ENCODE measurements around the gene SOWAHC.
"Not testable (repeated sequence)": the region's sequence is repeated elsewhere in the genome, so short reads cannot be mapped to it uniquely, and the experiment has no call there.

The SOWAHC gene

DNA sequence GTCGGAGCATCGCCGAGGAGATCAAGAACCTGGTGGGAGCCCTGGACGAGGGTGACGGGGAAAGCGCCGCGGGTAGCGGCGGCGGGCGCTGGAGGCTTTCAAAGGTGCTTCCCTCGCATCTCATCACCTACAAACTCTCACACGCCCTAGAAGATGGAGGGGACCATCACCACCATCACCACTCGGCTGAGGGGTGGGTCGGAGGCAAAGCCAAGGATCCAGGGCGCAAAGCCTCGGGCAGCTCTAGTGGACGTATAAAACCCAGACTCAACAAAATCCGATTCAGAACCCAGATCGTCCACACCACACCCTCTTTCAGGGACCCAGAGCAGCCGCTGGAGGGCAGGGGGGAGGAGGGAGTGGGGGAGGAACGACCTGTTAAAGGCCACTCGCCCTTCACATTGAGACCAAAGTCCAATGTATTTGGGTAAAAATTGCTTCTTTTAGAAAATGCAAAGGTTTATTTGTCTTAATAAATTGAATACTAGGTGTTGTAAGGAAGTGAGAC is 1.5 kb downstream of the SOWAHC start:
- no peak for DNase-seq (ENCODE audit: low read depth)

DNA sequence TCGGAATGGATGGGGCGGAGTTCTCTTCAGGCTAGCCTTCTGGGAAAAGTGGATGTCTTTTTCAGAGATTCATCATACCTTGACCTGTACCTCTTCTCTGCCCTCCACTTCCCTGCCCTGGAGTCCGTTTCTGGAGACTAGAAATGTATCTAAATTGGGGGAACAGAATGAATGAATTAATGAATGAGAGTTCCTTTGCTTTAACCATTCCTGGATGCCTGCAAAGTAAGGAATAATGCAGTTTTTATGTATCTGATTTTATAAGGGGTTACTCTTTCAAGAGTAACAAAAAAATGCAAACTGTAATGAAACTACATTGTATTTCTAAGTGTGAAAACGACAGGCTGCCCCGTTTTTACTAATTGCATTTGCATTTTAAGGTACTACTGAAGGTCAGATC is 2.0 kb downstream of the SOWAHC start:
- DNase-seq (ENCODE audit: low read depth): no peak

GRCh38 chr2:109619032-109619615 is 5.0 kb downstream of the SOWAHC start:
- no peak for DNase-seq (ENCODE audit: low read depth)

GRCh38 chr2:109623297-109623696 is 9.1 kb downstream of the SOWAHC start:
- no peak for DNase-seq (ENCODE audit: low read depth)

GRCh38 chr2:109623923-109624322 is 9.8 kb downstream of the SOWAHC start:
- DNase-seq (ENCODE audit: low read depth): no peak

DNA sequence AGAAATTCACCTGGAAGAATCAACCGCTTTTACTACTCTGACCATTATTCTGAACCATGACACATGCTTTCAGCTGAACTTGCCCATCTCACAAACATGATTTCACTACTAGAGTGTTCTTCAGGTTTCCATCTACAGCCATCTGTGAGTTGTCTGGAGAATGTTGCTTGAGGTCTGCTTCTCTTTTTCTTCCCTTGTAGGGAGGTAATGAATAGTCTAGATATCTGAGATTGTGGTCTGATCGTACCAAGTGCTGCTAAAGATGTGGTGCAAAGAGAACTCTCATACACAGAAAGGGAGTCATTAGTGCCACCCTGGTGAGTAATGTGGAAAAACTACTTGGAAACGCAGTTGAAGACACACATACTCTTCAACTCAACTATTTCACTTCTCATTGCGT is 10.2 kb downstream of the SOWAHC start:
- no peak for DNase-seq (ENCODE audit: low read depth)

DNA sequence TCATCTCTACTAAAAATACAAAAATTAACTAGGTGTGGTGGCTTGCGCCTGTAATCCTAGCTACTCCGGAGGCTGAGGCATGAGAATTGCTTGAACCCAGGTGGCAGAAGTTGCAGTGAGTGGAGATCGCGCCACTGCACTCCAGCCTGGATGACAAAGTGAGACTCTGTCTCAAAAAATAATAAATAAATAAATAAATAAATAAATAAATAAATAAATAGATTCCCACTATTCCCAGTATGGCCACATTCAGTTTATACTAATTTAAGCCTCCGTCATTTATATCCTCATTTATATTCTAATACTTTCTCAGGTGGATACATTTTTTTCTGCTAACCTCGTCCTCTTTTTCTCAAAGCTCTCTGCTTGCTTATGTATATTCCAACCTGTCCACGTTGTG is 14.2 kb downstream of the SOWAHC start:
- not testable (repeated sequence) for DNase-seq (ENCODE audit: low read depth)

DNA sequence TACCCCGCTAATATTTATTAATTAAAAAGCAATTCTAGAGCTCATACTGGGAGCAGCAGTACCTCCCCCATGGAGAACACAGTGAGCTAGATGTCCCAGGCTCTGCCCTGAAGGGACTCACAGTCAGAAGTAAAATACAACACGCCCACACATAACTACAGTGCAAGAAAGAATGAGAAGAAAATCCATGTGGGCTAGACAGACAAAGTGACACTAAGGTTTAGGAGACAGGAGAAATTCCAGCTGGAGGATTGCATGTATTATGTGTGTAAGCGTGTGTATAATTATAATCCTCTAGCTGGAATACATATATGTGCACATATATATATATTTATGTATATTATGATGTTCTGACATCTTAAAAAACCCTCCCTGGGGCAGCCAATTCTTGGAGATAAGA is 15.7 kb downstream of the SOWAHC start:
- DNase-seq (ENCODE audit: low read depth): no peak

GRCh38 chr2:109630441-109631430 is 16.6 kb downstream of the SOWAHC start:
- DNase-seq (ENCODE audit: low read depth): no peak

DNA sequence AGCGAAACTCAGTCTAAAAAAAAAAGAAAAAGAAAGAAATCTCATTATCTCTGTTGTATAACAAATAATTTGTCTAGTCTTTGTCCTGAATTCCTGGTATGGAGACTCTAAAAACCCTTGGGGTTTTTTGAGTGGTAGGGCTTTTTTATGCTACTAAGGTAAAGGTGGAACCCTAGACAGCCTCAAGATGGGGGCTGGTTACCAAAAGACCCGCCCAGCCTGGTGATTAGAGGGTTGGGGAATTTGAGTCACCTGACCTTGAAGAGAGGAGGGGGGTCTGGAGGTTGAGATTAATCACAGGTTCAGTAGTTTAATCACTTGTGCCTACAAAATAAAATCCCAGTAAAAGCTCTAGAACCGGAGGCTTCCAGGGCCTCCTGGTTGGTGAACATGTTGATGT is 17.6 kb downstream of the SOWAHC start:
- no peak for DNase-seq (ENCODE audit: low read depth)

DNA sequence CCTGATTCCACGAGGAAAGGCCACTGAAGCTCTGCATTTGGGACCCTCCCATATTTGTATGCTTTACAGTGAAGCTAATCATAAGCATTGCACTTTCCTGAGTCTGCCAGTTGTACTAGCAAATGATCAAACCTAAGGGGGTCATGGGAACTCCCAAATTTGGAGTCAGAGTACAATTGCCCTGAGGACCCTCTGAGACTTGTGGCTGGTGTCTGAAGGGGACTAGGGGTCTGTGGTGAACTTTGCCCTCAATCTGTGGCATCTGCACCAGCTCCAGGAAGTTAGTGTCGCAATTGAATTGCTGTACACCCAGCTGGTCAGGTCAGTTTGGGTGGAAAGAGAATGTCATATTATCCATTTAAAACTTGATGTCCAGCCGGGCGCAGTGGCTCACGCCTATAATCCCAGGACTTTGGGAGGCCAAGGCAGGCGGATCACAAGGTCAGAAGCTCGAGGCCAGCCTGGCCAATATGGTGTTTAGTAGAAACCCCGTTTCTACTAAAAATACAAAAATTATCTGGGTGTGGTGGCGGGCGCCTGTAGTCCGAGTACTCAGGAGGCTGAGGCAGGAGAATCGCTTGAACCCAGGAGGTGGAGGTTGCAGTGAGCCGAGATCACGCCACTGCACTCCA is 18.1 kb downstream of the SOWAHC start:
- no peak for DNase-seq (ENCODE audit: low read depth)

DNA sequence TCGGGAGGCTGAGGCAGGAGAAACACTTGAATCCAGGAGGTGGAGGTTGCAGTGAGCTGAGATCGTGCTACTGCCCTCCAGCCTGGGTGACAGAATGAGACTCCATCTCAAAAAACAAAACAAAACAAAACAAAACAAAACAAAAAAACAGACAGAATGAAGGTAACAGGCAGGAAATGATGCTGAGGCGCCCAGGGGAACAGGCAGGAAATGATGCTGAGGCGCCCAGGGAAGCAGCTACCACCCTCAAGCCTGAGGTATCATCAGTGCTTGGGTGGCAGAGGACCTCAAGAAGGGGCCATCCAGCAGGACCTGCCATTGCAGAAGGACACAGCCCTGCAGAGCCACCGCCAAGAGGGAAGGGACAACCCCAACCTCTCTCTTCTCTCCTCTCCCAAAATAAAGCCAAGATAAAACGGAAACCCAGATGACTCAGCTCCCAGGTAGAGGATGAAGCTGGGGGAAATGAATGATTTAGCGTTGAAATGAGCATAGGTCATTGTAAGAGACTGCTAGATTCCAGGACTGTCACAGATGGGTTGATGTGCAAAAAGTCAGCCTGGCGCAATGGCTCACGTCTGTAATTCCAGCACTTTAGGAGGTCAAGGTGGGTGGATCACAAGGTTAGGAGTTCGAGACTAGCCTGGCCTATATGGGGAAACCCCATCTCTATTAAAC is 19.3 kb downstream of the SOWAHC start:
- no peak for DNase-seq (ENCODE audit: low read depth)

DNA sequence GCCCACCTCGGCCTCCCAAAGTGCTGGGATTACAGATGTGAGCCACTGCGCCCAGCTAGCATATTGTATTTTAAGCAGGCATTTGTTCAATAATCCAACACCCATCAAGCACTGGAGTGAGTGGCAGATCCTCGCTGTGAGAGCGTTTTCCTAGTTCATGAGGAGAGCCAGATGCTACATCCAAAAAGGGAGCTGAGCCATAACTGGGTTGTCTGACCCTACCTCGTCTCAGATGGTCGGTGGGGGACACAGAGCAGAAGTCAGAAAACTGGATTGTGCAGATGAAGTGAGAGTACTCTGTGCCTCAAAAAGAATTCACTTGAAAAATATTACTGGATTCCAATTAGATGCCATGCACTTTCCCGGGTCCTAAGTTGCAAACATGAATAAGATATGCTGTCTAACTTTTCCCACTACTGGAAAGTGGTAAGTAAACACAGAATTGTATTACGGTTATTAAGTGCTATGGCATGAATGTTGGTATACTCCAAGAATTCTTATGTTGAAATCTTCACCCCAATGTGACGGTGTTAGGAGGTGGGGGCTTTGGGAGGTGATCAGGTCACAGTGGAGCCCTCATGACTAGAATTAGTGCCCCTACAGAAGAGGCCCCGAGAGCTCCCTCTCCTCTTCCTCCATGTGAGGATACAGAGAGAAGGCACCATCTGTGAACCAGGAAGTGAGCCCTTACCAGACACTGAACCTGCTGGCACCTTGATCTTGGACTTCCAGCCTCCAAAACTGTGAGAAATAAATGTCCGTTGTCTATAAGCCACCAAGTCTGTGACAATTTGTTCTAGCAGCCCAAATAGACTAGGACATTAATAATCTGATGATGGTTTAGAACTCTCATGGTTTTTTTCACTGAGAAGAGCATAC is 21.5 kb downstream of the SOWAHC start:
- no peak for DNase-seq (ENCODE audit: low read depth)

- no peak for DNase-seq (ENCODE audit: low read depth)
Measured at GRCh38 chr2:109636317-109636716, 22.2 kb downstream of the SOWAHC start.

GRCh38 chr2:109637749-109638570 is 23.8 kb downstream of the SOWAHC start:
- DNase-seq (ENCODE audit: low read depth): no peak

DNA sequence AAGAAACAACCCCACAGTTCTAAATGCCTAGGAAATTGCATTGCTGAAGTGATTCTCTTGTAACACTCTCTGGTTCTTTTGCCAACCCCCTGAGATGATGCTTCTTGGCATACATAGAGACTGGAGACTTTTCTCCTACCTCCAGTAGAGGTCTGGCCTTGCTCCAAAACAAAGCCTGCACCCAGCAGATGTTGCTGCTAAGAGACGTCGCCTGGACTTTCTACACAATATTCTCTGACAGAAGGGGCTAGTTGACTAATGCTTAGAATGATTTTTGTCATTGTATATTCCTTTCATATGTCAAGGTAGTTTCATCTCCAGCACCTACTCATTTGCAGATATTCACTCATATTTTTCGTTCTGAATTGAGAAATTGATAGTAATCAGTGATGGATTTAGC is 24.6 kb downstream of the SOWAHC start:
- no peak for DNase-seq (ENCODE audit: low read depth)

- not testable (repeated sequence) for DNase-seq (ENCODE audit: low read depth)
Measured at GRCh38 chr2:109640000-109640399, 25.8 kb downstream of the SOWAHC start.

GRCh38 chr2:109644571-109645275 is 30.6 kb downstream of the SOWAHC start:
- no peak for DNase-seq (ENCODE audit: low read depth)

DNA sequence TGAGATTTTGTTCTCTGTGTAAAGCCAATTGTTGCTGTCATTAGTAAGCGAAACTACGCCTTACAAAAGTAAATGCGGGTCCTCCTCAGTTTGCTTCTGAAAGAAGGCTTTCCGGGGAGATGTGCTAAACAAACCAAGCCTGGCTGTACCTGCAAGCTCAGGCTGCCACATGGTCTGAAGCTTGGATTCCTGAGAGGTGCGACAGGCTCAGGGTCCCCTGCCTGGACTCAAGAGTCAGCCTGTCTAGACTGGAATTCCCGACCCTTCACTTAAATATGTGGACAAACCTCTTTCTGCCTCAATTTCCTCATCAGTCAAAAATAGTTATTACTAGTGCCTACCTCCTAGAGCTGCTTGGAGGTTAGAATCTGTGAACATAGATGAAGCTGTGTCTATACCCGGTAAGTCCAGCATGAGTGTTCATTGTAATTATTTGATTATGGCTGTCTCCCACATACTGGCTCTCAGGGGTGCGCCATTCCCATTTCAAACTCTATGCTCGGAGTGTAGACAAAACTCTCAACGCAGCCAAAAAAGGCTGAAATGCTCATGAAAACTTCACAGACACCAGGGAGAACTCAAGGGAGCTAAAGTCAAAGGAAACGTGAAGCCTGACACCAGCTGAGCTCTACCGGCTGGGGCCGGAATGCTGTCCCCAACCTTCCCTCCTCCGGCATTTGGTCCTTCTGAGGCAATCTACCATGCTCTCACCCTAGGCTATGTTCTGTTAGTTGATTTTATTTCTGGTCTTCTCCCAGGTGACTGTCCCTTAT is 31.4 kb downstream of the SOWAHC start:
- DNase-seq (ENCODE audit: low read depth): no peak
